Endothelial cell of umbilical vein (primary cell): ENCODE measurements around the gene KCNJ5.

Experiments
- FOS ChIP-seq: IDR thresholded peaks from 2 replicates; pipeline ENCODE4 v1.6.1; 2011; ENCODE audit warnings: mild to moderate bottlenecking, low read length, moderate library complexity, borderline replicate concordance; ENCODE audit not compliant: insufficient read depth
- MYC ChIP-seq: IDR thresholded peaks from one replicate; pipeline ENCODE4 v1.6.1; 2011; ENCODE audit warnings: mild to moderate bottlenecking, low read depth, low read length
- POLR2A ChIP-seq: IDR thresholded peaks from 2 replicates; pipeline ENCODE4 v1.6.1; 2012; ENCODE audit warnings: low read depth, mild to moderate bottlenecking, control low read depth, low read length
- POLR2AphosphoS5 ChIP-seq: IDR thresholded peaks from 2 replicates; pipeline ENCODE4 v1.6.1; 2012; ENCODE audit warnings: low read depth, mild to moderate bottlenecking, control low read depth, low read length, moderate library complexity; ENCODE audit not compliant: insufficient read depth
- TF ChIP-seq, protein P1 (sequence below), 2 donors: IDR thresholded peaks; 1 replicate in 1 of 2; 2 replicates in 1 of 2; pipeline ENCODE4 v1.5.1; 2011; ENCODE audit warnings: low read length in 2 of 2, mild to moderate bottlenecking in 2 of 2, moderate library complexity in 2 of 2, control low read depth in 1 of 2, inconsistent platforms in 1 of 2, low read depth in 1 of 2; ENCODE audit not compliant: insufficient read depth in 1 of 2; ENCODE audit errors: extremely low read depth in 1 of 2
- TF ChIP-seq, protein P2 (sequence below): IDR thresholded peaks from 2 replicates; pipeline ENCODE4 v1.6.1; 2011; ENCODE audit not compliant: insufficient read depth, insufficient read length

- TF ChIP-seq POLR2AphosphoS5, result no peak
- TF ChIP-seq, protein P1, sequence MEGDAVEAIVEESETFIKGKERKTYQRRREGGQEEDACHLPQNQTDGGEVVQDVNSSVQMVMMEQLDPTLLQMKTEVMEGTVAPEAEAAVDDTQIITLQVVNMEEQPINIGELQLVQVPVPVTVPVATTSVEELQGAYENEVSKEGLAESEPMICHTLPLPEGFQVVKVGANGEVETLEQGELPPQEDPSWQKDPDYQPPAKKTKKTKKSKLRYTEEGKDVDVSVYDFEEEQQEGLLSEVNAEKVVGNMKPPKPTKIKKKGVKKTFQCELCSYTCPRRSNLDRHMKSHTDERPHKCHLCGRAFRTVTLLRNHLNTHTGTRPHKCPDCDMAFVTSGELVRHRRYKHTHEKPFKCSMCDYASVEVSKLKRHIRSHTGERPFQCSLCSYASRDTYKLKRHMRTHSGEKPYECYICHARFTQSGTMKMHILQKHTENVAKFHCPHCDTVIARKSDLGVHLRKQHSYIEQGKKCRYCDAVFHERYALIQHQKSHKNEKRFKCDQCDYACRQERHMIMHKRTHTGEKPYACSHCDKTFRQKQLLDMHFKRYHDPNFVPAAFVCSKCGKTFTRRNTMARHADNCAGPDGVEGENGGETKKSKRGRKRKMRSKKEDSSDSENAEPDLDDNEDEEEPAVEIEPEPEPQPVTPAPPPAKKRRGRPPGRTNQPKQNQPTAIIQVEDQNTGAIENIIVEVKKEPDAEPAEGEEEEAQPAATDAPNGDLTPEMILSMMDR (IDR thresholded peaks at IDR 0.05; ENCODE audit: extremely low read depth in 1 of 2, insufficient read depth in 1 of 2, low read depth in 1 of 2, low read length in 2 of 2), result no peak
- TF ChIP-seq FOS, result no peak
- TF ChIP-seq MYC, result no peak
- TF ChIP-seq, protein P2, sequence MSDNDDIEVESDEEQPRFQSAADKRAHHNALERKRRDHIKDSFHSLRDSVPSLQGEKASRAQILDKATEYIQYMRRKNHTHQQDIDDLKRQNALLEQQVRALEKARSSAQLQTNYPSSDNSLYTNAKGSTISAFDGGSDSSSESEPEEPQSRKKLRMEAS, result no peak
- no peak for TF ChIP-seq POLR2A
These were observed 4.4 kb downstream of the KCNJ5 start for GRCh38 chr11:128895526-128895925.
